GM18511 (cell line): ENCODE measurements around the gene SP6.
A peak's percentile ranks its signal among the peaks of the same experiment; 100 is the strongest.

Source experiments
- ATAC-seq: cut with Tn5 transposase; IDR thresholded peaks from one replicate; pipeline ENCODE4 v1.9.1; 2021; ENCODE audit warnings: mild to moderate bottlenecking, moderate library complexity; ENCODE audit not compliant: unreplicated experiment

The SP6 gene

GRCh38 chr17:47850692-47851573 is at the start of gene SP6:
Gene SP6 (minus strand): TSS chr17:47851163. CDS start chr17:47848429, 2,734 bp downstream.
- ATAC-seq: no peak

GRCh38 chr17:47899643-47900042 is 48.7 kb upstream of the SP6 start:
- no peak for ATAC-seq

- ATAC-seq: no peak
Observed at GRCh38 chr17:47898241-47898640, 47.3 kb upstream of the SP6 start.

GRCh38 chr17:47897561-47897960 is 46.6 kb upstream of the SP6 start:
- ATAC-seq: no peak

- no peak for ATAC-seq
Observed at GRCh38 chr17:47896672-47897490, 45.9 kb upstream of the SP6 start.

- ATAC-seq: peak; percentile 92
Observed at GRCh38 chr17:47895856-47896671, 45.1 kb upstream of the SP6 start, which contains the start of gene SP2. Gene SP2 (plus strand): TSS chr17:47896236. CDS start chr17:47896287, 51 bp downstream.

- no peak for ATAC-seq
Observed at GRCh38 chr17:47895347-47895855, 44.4 kb upstream of the SP6 start.

- ATAC-seq: no peak
Observed at GRCh38 chr17:47894498-47895346, 43.8 kb upstream of the SP6 start.

GRCh38 chr17:47891545-47892088 is 40.7 kb upstream of the SP6 start:
- no peak for ATAC-seq

- ATAC-seq: no peak
Observed at GRCh38 chr17:47889734-47890529, 39.0 kb upstream of the SP6 start.

- ATAC-seq: no peak
Observed at GRCh38 chr17:47888293-47888692, 37.3 kb upstream of the SP6 start.

- no peak for ATAC-seq
Observed at GRCh38 chr17:47884905-47885730, 34.2 kb upstream of the SP6 start.

- no peak for ATAC-seq
Observed at GRCh38 chr17:47884427-47884740, 33.4 kb upstream of the SP6 start.

GRCh38 chr17:47883589-47884426 is 32.8 kb upstream of the SP6 start:
- no peak for ATAC-seq

GRCh38 chr17:47882695-47883588 is 32.0 kb upstream of the SP6 start:
- ATAC-seq: no peak

GRCh38 chr17:47882247-47882646 is 31.3 kb upstream of the SP6 start:
- ATAC-seq: no peak
